Peyer's patch (tissue), 4 donors: Measurements from ENCODE around the gene STX10. TPM values are rescaled to one million over a fixed set of nuclear protein-coding genes. Genes with fewer than 3 reads are reported as not detected.
"Not testable (repeated sequence)": the region's sequence is repeated elsewhere in the genome, so short reads cannot be mapped to it uniquely, and the experiment has no call there.

Source experiments
- DNase-seq, 3 donors: peaks; one replicate each; pipeline ENCODE4 v3.0.0-alpha.2; 2017 to 2019
- H3K27ac ChIP-seq, 4 donors: fragments of 200-600 bp; sonication (generic); one replicate each; pipeline ENCODE4 v1.5.1; 2016 to 2019
- H3K27me3 ChIP-seq, 2 donors: fragments of 200-600 bp; sonication (generic); one replicate each; pipeline ENCODE4 v1.5.1; 2019
- H3K36me3 ChIP-seq, 3 donors: fragments of 200-600 bp; sonication (generic); one replicate each; pipeline ENCODE4 v1.5.1; 2016 to 2019
- H3K4me1 ChIP-seq, 4 donors: fragments of 200-600 bp; sonication (generic); one replicate each; pipeline ENCODE4 v1.5.1; 2016 to 2019
- H3K4me3 ChIP-seq, 4 donors: fragments of 200-600 bp; sonication (generic); 1 replicate in 3 of 4; 2 replicates in 1 of 4; pipeline ENCODE4 v1.5.1; 2016 to 2019; ENCODE audit warnings: mild to moderate bottlenecking in 1 of 4
- H3K9me3 ChIP-seq, 4 donors: fragments of 200-600 bp; sonication (generic); one replicate each; pipeline ENCODE4 v1.5.1; 2016 to 2019; ENCODE audit warnings: mild to moderate bottlenecking in 1 of 4
- CTCF ChIP-seq, 6 experiments: fragments of 450-650 bp in 4 of 6; fragments of 200-600 bp in 2 of 6; sonication (generic) in 1 of 6; IDR thresholded peaks; one replicate each; pipeline ENCODE4 v1.5.1; 2017 to 2019; ENCODE audit warnings: antibody characterized with exemption in 6 of 6, mild to moderate bottlenecking in 3 of 6, moderate library complexity in 1 of 6
- POLR2A ChIP-seq, 2 donors: fragments of 450-650 bp; IDR thresholded peaks; one replicate each; pipeline ENCODE4 v1.5.1; 2017; ENCODE audit warnings: antibody characterized with exemption in 2 of 2, mild to moderate bottlenecking in 2 of 2, moderate library complexity in 2 of 2
- total RNA-seq, 4 donors: library from RNA; depleted of rRNA; stranded (reverse); fragments of >200 nt; gene quantifications; one replicate each; pipeline ENCODE4 v1.1.0, GENCODE V29; 2016

Gene STX10
- total RNA-seq, 4 donors from 2014 or later = 78.1 to 199 (median 107) TPM

GRCh38 chr19:13187419-13187818 is 37.2 kb upstream of the STX10 start:
- H3K9me3 ChIP-seq = no peaks in the 10 kb centered on the region
- peaks cover 0 to 11% (median 0%) of the 10 kb centered on the region in 4 donors for H3K4me1 ChIP-seq
- TF ChIP-seq POLR2A (IDR thresholded peaks at IDR 0.05) (no peak), CTCF (IDR thresholded peaks at IDR 0.05) (no peak)
- DNase-seq = no peak
- no peak overlapping the region for H3K27ac ChIP-seq
- H3K4me3 ChIP-seq = no peak overlapping the region
- no peaks in the 10 kb centered on the region for H3K27me3 ChIP-seq
- no peaks in the 10 kb centered on the region for H3K36me3 ChIP-seq

- H3K27ac ChIP-seq, H3K36me3 ChIP-seq, H3K27me3 ChIP-seq, DNase-seq, H3K4me3 ChIP-seq, H3K9me3 ChIP-seq: not testable (repeated sequence)
- peaks cover 0 to 12% (median 0%) of the 10 kb centered on the region in 4 donors for H3K4me1 ChIP-seq
Observed at GRCh38 chr19:13186688-13187087, 36.5 kb upstream of the STX10 start.

GRCh38 chr19:13185763-13186657 is 35.8 kb upstream of the STX10 start:
- DNase-seq, H3K27me3 ChIP-seq, H3K4me3 ChIP-seq, H3K27ac ChIP-seq, H3K9me3 ChIP-seq, H3K36me3 ChIP-seq: not testable (repeated sequence)
- H3K4me1 ChIP-seq = peaks cover 0 to 10% (median 0%) of the 10 kb centered on the region in 4 donors

GRCh38 chr19:13184926-13185325 is 34.8 kb upstream of the STX10 start:
- not testable (repeated sequence) for H3K4me3 ChIP-seq, H3K36me3 ChIP-seq, H3K27me3 ChIP-seq, H3K27ac ChIP-seq, DNase-seq, H3K9me3 ChIP-seq
- peaks cover 0 to 10% (median 0%) of the 10 kb centered on the region in 4 donors for H3K4me1 ChIP-seq

GRCh38 chr19:13181747-13182388 is 31.7 kb upstream of the STX10 start:
- Histone ChIP-seq H3K27ac (peak overlapping the region in 1 of 4 donors; percentile 27), H3K4me3 (no peak overlapping the region), H3K4me1 (peaks cover 0 to 10% (median 0%) of the 10 kb centered on the region in 4 donors), H3K27me3 (no peaks in the 10 kb centered on the region), H3K36me3 (no peaks in the 10 kb centered on the region), H3K9me3 (no peaks in the 10 kb centered on the region)
- peak in 2 of 3 donors; percentile 55 to 68 for DNase-seq
- TF ChIP-seq CTCF (IDR thresholded peaks at IDR 0.05) (no peak), POLR2A (IDR thresholded peaks at IDR 0.05) (no peak)

GRCh38 chr19:13178291-13178690 is 28.1 kb upstream of the STX10 start:
- not testable (repeated sequence) for H3K27ac ChIP-seq, H3K27me3 ChIP-seq, H3K36me3 ChIP-seq, H3K4me3 ChIP-seq, DNase-seq, H3K9me3 ChIP-seq
- H3K4me1 ChIP-seq = peaks cover 0 to 11% (median 0%) of the 10 kb centered on the region in 4 donors

- not testable (repeated sequence) for H3K27me3 ChIP-seq, H3K27ac ChIP-seq, H3K9me3 ChIP-seq, H3K4me3 ChIP-seq, H3K36me3 ChIP-seq, DNase-seq
- H3K4me1 ChIP-seq = peaks cover 0 to 18% (median 2%) of the 10 kb centered on the region in 4 donors
Observed at GRCh38 chr19:13177584-13177983, 27.4 kb upstream of the STX10 start.

- Histone ChIP-seq H3K27me3 (no peaks in the 10 kb centered on the region), H3K36me3 (no peaks in the 10 kb centered on the region), H3K27ac (no peak overlapping the region), H3K9me3 (no peaks in the 10 kb centered on the region), H3K4me1 (peaks cover 0 to 17% (median 6%) of the 10 kb centered on the region in 4 donors), H3K4me3 (no peak overlapping the region)
- no peak for TF ChIP-seq POLR2A (IDR thresholded peaks at IDR 0.05)
- TF ChIP-seq CTCF (IDR thresholded peaks at IDR 0.05) = no peak
- DNase-seq = no peak
Observed at GRCh38 chr19:13176345-13176744, 26.2 kb upstream of the STX10 start.
